ENCODE measurements around the gene GPR160. TPM values are rescaled to one million over a fixed set of nuclear protein-coding genes. Genes with fewer than 3 reads are reported as not detected.

GPR160 gene
- total and polyA plus RNA-seq, 2 donors from 2014 or later, result 23.7 to 24.9 TPM

DNA sequence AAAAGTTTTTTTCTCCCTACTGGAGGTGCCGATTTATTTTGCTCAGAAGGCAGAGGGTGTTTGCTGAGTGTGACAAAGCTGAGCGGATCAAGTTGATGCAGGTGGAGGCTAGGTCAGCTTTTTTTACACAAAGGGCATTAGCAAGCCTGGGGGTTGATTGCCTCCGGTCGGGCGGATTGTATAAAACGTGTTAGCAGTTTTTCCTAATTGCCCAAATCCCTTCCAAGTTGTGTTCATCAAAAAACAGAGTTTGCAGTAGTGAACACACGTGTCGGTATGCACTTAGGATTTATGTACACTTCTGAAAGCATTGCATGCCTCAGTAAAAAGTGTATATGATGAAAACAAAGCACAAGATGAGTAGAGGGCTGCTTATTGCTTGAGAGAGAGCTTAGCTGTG lies 2.6 kb downstream of the GPR160 start:
- peak overlapping the region in 2 of 3 donors; percentile 4 to 84 for H3K4me3 ChIP-seq (ENCODE audit: low read length in 3 of 3)
- intact Hi-C loops (cut with DNase I), result no loop called here
- H3K27me3 ChIP-seq (ENCODE audit: control insufficient read depth, insufficient read depth, low read length), result no peaks in the 10 kb centered on the region
- peak in 1 of 5 donors; percentile 53 for DNase-seq
- H3K27ac ChIP-seq (ENCODE audit: low read depth in 2 of 2, low read length in 2 of 2), result no peak overlapping the region
- no peak for FAIRE-seq
- no peaks in the 10 kb centered on the region for H3K9me3 ChIP-seq (ENCODE audit: control insufficient read depth in 2 of 3, insufficient read depth in 1 of 3, low read length in 3 of 3)
- peaks cover 0 to 6% (median 0%) of the 10 kb centered on the region in 3 donors for H3K4me1 ChIP-seq (ENCODE audit: control insufficient read depth in 2 of 3, insufficient read depth in 2 of 3, low read depth in 1 of 3, low read length in 3 of 3)
- no peaks in the 10 kb centered on the region for H3K36me3 ChIP-seq (ENCODE audit: control insufficient read depth in 2 of 3, insufficient read depth in 3 of 3, low read length in 3 of 3)
- TF ChIP-seq, protein P1, sequence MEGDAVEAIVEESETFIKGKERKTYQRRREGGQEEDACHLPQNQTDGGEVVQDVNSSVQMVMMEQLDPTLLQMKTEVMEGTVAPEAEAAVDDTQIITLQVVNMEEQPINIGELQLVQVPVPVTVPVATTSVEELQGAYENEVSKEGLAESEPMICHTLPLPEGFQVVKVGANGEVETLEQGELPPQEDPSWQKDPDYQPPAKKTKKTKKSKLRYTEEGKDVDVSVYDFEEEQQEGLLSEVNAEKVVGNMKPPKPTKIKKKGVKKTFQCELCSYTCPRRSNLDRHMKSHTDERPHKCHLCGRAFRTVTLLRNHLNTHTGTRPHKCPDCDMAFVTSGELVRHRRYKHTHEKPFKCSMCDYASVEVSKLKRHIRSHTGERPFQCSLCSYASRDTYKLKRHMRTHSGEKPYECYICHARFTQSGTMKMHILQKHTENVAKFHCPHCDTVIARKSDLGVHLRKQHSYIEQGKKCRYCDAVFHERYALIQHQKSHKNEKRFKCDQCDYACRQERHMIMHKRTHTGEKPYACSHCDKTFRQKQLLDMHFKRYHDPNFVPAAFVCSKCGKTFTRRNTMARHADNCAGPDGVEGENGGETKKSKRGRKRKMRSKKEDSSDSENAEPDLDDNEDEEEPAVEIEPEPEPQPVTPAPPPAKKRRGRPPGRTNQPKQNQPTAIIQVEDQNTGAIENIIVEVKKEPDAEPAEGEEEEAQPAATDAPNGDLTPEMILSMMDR (IDR thresholded peaks at IDR 0.05; ENCODE audit: borderline replicate concordance, extremely low read depth, insufficient read depth), result no peak
- H3K9ac ChIP-seq (ENCODE audit: low read length in 3 of 3), result no peak overlapping the region

DNA sequence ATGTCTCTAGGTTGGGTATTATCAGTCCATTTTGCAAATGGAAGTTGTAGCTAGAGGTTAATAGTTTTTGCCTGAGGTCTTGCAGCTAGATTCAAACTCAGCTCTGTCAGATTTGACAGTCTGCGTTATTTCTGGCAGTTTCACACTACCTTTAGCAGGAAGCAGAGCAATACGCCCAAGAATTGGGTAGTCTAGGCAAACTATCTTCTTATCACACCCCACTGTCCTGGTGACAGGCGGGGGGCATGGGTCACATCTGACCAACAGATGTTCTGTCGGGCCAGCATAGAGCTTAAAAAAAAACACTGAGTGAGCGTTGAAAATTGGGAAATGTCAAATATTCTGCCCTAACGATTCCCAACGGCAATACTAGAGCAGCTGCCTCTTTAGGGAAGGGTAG lies 5.7 kb downstream of the GPR160 start:
- FAIRE-seq (no peak), DNase-seq (no peak)
- Histone ChIP-seq H3K27ac (ENCODE audit: low read depth in 2 of 2, low read length in 2 of 2) (no peak overlapping the region), H3K36me3 (ENCODE audit: control insufficient read depth in 2 of 3, insufficient read depth in 3 of 3, low read length in 3 of 3) (no peaks in the 10 kb centered on the region), H3K9ac (ENCODE audit: low read length in 3 of 3) (no peak overlapping the region), H3K4me3 (ENCODE audit: low read length in 3 of 3) (no peak overlapping the region), H3K4me1 (ENCODE audit: control insufficient read depth in 2 of 3, insufficient read depth in 2 of 3, low read depth in 1 of 3, low read length in 3 of 3) (peaks cover 0 to 19% (median 9%) of the 10 kb centered on the region in 3 donors), H3K27me3 (ENCODE audit: control insufficient read depth, insufficient read depth, low read length) (no peaks in the 10 kb centered on the region), H3K9me3 (ENCODE audit: control insufficient read depth in 2 of 3, insufficient read depth in 1 of 3, low read length in 3 of 3) (no peaks in the 10 kb centered on the region)
- TF ChIP-seq, protein P1 (IDR thresholded peaks at IDR 0.05; ENCODE audit: borderline replicate concordance, extremely low read depth, insufficient read depth), result no peak
- intact Hi-C loops (cut with DNase I), result no loop called here

DNA sequence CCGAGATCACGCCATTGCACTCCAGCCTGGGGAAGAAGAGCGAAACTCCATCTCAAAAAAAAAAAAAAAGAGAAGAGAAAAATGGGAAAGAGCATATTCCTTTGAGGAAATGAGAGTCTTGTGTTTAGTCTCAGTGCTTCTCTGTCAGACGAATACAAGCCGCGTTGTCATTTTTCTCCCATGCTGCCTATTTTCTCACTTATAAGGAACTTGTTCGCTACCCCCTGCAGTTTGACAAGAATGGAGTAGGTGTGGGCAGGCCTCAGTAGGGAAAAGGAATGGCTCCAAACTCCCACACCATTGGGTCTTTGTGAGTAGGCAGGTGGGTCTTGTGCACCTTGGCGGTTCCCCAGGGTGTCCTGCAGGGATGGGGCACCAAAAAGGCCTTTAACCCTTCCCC lies 6.5 kb downstream of the GPR160 start:
- no peaks in the 10 kb centered on the region for H3K36me3 ChIP-seq (ENCODE audit: control insufficient read depth in 2 of 3, insufficient read depth in 3 of 3, low read length in 3 of 3)
- intact Hi-C loops (cut with DNase I), result no loop called here
- H3K9me3 ChIP-seq (ENCODE audit: control insufficient read depth in 2 of 3, insufficient read depth in 1 of 3, low read length in 3 of 3), result no peaks in the 10 kb centered on the region
- peak overlapping the region; percentile 38 to 82 for H3K27ac ChIP-seq (ENCODE audit: low read depth in 2 of 2, low read length in 2 of 2)
- H3K9ac ChIP-seq (ENCODE audit: low read length in 3 of 3), result peak overlapping the region in 1 of 3 donors; percentile 52
- DNase-seq (no peak), FAIRE-seq (no peak)
- TF ChIP-seq, protein P1 (IDR thresholded peaks at IDR 0.05; ENCODE audit: borderline replicate concordance, extremely low read depth, insufficient read depth), result no peak
- no peak overlapping the region for H3K4me3 ChIP-seq (ENCODE audit: low read length in 3 of 3)
- H3K4me1 ChIP-seq (ENCODE audit: control insufficient read depth in 2 of 3, insufficient read depth in 2 of 3, low read depth in 1 of 3, low read length in 3 of 3), result peaks cover 0 to 27% (median 17%) of the 10 kb centered on the region in 3 donors
- H3K27me3 ChIP-seq (ENCODE audit: control insufficient read depth, insufficient read depth, low read length), result no peaks in the 10 kb centered on the region

- intact Hi-C loops (cut with DNase I), result no loop called here
- no peak for FAIRE-seq
- no peak overlapping the region for H3K4me3 ChIP-seq (ENCODE audit: low read length in 3 of 3)
Measured at GRCh38 chr3:170044795-170045244, 7.0 kb downstream of the GPR160 start.

More at GRCh38 chr3:170044795-170045244, 7.0 kb downstream of the GPR160 start:
- Histone ChIP-seq H3K27me3 (ENCODE audit: control insufficient read depth, insufficient read depth, low read length) (no peaks in the 10 kb centered on the region), H3K36me3 (ENCODE audit: control insufficient read depth in 2 of 3, insufficient read depth in 3 of 3, low read length in 3 of 3) (no peaks in the 10 kb centered on the region), H3K27ac (ENCODE audit: low read depth in 2 of 2, low read length in 2 of 2) (peak overlapping the region; percentile 39 to 82), H3K9me3 (ENCODE audit: control insufficient read depth in 2 of 3, insufficient read depth in 1 of 3, low read length in 3 of 3) (no peaks in the 10 kb centered on the region), H3K4me1 (ENCODE audit: control insufficient read depth in 2 of 3, insufficient read depth in 2 of 3, low read depth in 1 of 3, low read length in 3 of 3) (peaks cover 0 to 32% (median 22%) of the 10 kb centered on the region in 3 donors), H3K9ac (ENCODE audit: low read length in 3 of 3) (peak overlapping the region in 1 of 3 donors; percentile 52)
- TF ChIP-seq, protein P1 (IDR thresholded peaks at IDR 0.05; ENCODE audit: borderline replicate concordance, extremely low read depth, insufficient read depth), result no peak
- DNase-seq, result peak in 1 of 5 donors; percentile 42

Measured in kidney (tissue), 14 donors.